ENCODE results near the gene PAM16. TPM values are rescaled to one million over a fixed set of nuclear protein-coding genes. Genes with fewer than 3 reads are reported as not detected.
A peak's percentile ranks its signal among the peaks of the same experiment; 100 is the strongest.

The PAM16 gene
- total and polyA plus RNA-seq, 8 donors = 4.7 to 218 (median 52.1) TPM

DNA sequence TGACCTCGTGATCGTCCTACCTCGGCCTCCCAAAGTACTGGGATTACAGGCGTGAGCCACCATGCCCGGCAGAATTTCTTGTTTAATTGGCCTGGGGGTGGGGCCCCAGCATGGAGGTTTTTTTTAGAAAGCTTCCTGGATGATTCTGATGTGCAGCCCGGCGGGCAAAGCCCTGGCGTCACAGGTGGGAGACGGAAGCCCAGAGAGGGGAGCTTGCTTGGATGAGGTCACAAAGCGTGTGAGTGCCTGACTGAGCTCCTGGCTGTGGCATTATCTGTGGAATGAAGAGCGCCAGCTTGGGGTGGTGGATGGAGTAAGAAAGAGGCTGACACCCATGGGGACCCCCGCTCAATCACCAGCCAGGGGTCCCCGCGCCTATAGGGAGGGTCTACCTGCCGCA is 24.6 kb upstream of the PAM16 start:
- 58 to 81% (median 66%) methylated on average over 12 to 15 of the region's 15 CpGs for WGBS, 5 donors
- peaks cover 82 to 98% (median 92%) of the 10 kb centered on the region in 4 donors for H3K4me1 ChIP-seq
- DNase-seq = no peak
- intact Hi-C loops (cut with DNase I; ENCODE audit: low total_unique reads) = no loop called here
- no peaks in the 10 kb centered on the region for H3K9me3 ChIP-seq
- H3K36me3 ChIP-seq = peaks cover 5 to 13% (median 8%) of the 10 kb centered on the region in 4 donors
- peak overlapping the region in 3 of 4 donors; percentile 12 to 14 (median 14) for H3K4me3 ChIP-seq
- peak overlapping the region; percentile 50 to 93 (median 86) for H3K27ac ChIP-seq
- no peaks in the 10 kb centered on the region for H3K27me3 ChIP-seq
- TF ChIP-seq EP300 (IDR thresholded peaks at IDR 0.05) = no peak
- no peak for TF ChIP-seq POLR2A (IDR thresholded peaks at IDR 0.05)

DNA sequence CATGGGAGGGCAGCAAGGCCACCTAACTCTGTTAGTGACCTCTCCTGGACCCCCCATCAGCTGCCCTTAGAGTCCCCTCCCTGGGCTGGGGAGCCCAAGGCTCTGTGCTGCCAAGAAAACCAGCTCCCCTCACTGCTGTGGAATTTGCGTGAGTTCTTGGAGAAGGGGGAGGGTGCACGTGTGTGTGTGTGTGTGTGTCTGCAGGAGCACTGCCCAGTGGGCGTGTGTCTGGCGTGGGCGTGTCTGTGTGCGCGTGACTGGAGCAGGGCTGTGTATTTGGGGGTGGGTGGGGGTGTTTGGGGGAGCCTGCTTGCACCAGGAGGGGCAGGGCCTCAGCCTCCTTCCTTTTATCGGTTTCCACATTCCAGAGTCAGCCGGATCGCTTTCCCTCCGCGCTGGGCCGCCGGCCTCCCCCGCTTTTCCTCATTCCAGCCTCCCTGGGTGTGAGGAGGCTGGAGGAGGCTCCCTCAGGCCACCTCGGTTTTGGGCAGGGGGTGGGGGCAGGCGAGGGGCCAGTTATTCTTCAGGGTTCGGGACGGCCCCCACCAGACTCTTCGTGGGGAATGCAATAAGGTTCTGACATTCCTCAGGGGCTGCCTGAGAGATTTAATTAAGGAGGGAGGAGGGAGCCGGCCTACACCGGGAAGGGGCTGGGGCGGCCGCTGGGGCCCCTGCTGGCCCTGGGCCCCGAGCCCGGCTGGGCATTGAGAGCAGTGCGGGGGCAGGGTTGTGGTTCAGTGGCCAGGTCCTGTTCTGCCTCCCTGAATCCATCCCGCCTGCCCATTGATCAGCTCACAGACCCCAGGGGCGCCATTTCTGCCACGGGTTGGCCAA is 23.0 kb upstream of the PAM16 start:
- WGBS, 5 donors = 21 to 39% (median 27%) methylated on average over 27 to 30 of the region's 30 CpGs
- intact Hi-C loops (cut with DNase I; ENCODE audit: low total_unique reads) = no loop called here
- H3K9me3 ChIP-seq = no peaks in the 10 kb centered on the region
- H3K27me3 ChIP-seq = no peaks in the 10 kb centered on the region
- TF ChIP-seq POLR2AphosphoS5 (IDR thresholded peaks at IDR 0.05) = peak in 2 of 3 donors; percentile 36 to 65
- TF ChIP-seq, protein P1, sequence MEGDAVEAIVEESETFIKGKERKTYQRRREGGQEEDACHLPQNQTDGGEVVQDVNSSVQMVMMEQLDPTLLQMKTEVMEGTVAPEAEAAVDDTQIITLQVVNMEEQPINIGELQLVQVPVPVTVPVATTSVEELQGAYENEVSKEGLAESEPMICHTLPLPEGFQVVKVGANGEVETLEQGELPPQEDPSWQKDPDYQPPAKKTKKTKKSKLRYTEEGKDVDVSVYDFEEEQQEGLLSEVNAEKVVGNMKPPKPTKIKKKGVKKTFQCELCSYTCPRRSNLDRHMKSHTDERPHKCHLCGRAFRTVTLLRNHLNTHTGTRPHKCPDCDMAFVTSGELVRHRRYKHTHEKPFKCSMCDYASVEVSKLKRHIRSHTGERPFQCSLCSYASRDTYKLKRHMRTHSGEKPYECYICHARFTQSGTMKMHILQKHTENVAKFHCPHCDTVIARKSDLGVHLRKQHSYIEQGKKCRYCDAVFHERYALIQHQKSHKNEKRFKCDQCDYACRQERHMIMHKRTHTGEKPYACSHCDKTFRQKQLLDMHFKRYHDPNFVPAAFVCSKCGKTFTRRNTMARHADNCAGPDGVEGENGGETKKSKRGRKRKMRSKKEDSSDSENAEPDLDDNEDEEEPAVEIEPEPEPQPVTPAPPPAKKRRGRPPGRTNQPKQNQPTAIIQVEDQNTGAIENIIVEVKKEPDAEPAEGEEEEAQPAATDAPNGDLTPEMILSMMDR (IDR thresholded peaks at IDR 0.05) = no peak
- no peak for TF ChIP-seq POLR2A (IDR thresholded peaks at IDR 0.05)
- no peak for TF ChIP-seq EP300 (IDR thresholded peaks at IDR 0.05)
- H3K27ac ChIP-seq = peak overlapping the region; percentile 66 to 93 (median 86)
- peaks cover 0 to 5% (median under 1%) of the 10 kb centered on the region in 4 donors for H3K36me3 ChIP-seq
- peak; percentile 83 to 92 for DNase-seq
- H3K4me3 ChIP-seq = peak overlapping the region; percentile 55 to 76 (median 66)
- peaks cover 83 to 95% (median 94%) of the 10 kb centered on the region in 4 donors for H3K4me1 ChIP-seq

DNA sequence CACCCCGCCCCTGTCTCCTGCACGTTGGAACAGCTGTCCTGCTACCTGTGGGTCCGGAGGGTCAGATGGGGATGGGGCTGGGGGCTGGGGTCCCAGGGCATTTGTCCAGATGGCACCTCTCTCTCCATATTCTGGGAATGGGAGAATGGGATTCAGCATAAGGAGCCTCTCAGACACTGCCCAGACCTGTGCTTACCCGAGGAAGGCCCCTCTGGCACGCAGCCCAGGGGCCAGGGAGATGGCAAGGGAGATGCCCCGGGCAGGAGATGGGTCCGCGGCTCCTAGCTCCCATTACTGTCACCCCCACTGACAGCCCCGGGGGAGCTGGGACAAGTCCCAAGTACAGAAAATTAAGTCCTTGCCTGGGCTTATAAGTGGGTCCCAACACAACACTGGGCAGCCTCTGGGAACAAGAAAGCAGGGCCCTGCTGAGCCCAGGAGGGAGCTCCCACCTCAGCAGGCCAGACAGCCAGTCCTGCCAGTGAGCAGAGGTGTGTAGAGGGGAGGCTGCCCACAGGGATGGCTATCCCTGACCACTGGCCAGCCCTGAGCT is 22.3 kb upstream of the PAM16 start:
- no peaks in the 10 kb centered on the region for H3K9me3 ChIP-seq
- DNase-seq = no peak
- intact Hi-C loops (cut with DNase I; ENCODE audit: low total_unique reads) = no loop called here
- H3K27me3 ChIP-seq = no peaks in the 10 kb centered on the region
- TF ChIP-seq, protein P1 (IDR thresholded peaks at IDR 0.05) = no peak
- TF ChIP-seq POLR2AphosphoS5 (IDR thresholded peaks at IDR 0.05) = no peak
- TF ChIP-seq POLR2A (IDR thresholded peaks at IDR 0.05) = no peak
- TF ChIP-seq EP300 (IDR thresholded peaks at IDR 0.05) = no peak
- peaks cover 82 to 94% (median 90%) of the 10 kb centered on the region in 4 donors for H3K4me1 ChIP-seq
- WGBS, 5 donors = 18 to 32% (median 24%) methylated on average over 2 to 9 of the region's 9 CpGs
- peak overlapping the region; percentile 72 to 93 (median 86) for H3K27ac ChIP-seq
- H3K4me3 ChIP-seq = peak overlapping the region; percentile 55 to 76 (median 66)
- H3K36me3 ChIP-seq = peaks cover 0 to 4% (median 0%) of the 10 kb centered on the region in 4 donors

DNA sequence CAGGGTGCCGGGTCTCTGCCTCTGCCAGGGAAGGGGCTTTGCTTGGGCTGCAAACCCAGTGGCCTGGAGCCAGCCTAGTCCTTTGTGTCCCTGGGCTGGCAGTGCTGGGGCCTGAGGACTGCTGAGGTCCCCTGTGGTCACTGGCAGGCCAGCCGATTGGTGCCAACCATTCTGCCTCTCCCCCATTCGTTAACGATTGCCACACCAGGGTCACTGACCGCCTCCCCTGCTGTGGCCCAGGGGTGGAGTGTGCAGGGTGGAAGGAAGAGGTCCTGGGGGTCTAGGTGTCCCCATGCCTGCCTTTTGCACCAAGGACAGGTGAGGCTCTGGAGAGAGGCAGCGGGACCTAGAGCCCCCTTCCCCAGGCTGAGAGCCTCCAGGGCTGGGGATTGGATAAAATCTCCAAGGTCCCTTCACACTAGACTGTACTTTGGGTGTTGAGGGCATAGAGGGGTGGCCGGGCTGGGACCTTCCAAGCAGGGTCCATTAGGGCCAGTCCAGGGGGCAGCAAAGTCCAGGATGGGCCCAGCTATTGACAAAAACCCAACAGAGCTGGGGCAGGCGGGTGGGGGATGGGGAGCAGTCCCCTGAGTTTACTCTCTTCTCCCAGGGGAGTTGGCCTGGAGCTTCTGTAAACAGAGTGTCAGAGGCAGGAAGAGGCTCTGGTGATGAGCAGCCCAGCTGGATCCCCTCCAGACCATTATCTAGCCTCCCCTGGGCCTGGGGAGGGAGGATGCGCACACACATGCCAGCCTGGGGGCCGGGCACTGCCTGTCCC is 21.6 kb upstream of the PAM16 start:
- peak; percentile 54 to 72 for DNase-seq
- peak overlapping the region; percentile 55 to 76 (median 66) for H3K4me3 ChIP-seq
- peaks cover 0 to 1% (median 0%) of the 10 kb centered on the region in 4 donors for H3K36me3 ChIP-seq
- H3K27ac ChIP-seq = peak overlapping the region; percentile 72 to 93 (median 86)
- no peaks in the 10 kb centered on the region for H3K27me3 ChIP-seq
- no peak for TF ChIP-seq POLR2A (IDR thresholded peaks at IDR 0.05)
- TF ChIP-seq POLR2AphosphoS5 (IDR thresholded peaks at IDR 0.05) = no peak
- TF ChIP-seq, protein P1 (IDR thresholded peaks at IDR 0.05) = no peak
- no peak for TF ChIP-seq EP300 (IDR thresholded peaks at IDR 0.05)
- H3K4me1 ChIP-seq = peaks cover 75 to 87% (median 83%) of the 10 kb centered on the region in 4 donors
- whole genome bisulfite sequencing, 5 donors = 31 to 46% (median 43%) methylated on average over 5 to 10 of the region's 10 CpGs
- intact Hi-C loops (cut with DNase I; ENCODE audit: low total_unique reads) = no loop called here
- no peaks in the 10 kb centered on the region for H3K9me3 ChIP-seq
